HepG2 (cell line): ENCODE results near the gene P2RX5. TPM values are rescaled to one million over a fixed set of nuclear protein-coding genes. Genes with fewer than 3 reads are reported as not detected.
A peak's percentile ranks its signal among the peaks of the same experiment; 100 is the strongest.

ENCODE experiments used
- CREBL2 ChIP-seq: sonication (generic); formaldehyde crosslinking; IDR thresholded peaks from 2 replicates; pipeline ENCODE4 v1.8.1; 2023; ENCODE audit warnings: missing genetic modification reagents, mild to moderate bottlenecking, borderline replicate concordance
- ERF ChIP-seq: IDR thresholded peaks from 2 replicates; pipeline ENCODE4 v1.6.1; 2018; ENCODE audit warnings: missing biosample characterization, missing genetic modification reagents
- MBD4 ChIP-seq: IDR thresholded peaks from 2 replicates; pipeline ENCODE4 v1.6.1; 2012; ENCODE audit warnings: low read length, inconsistent platforms, borderline replicate concordance
- MLX ChIP-seq: IDR thresholded peaks from 2 replicates; pipeline ENCODE4 v1.6.1; 2016
- RARA ChIP-seq: IDR thresholded peaks from 2 replicates; pipeline ENCODE4 v1.6.1; 2016; ENCODE audit warnings: missing genetic modification reagents, missing compliant biosample characterization
- SNAPC4 ChIP-seq: sonication (generic); formaldehyde crosslinking; IDR thresholded peaks from 2 replicates; pipeline ENCODE4 v1.4.0; 2020; ENCODE audit warnings: mild to moderate bottlenecking, missing genetic modification reagents
- ZFP36L1 ChIP-seq: sonication (generic); formaldehyde crosslinking; IDR thresholded peaks from 2 replicates; pipeline ENCODE4 v1.8.0; 2022; ENCODE audit warnings: mild to moderate bottlenecking, missing genetic modification reagents, moderate library complexity
- ZKSCAN5 ChIP-seq: sonication (generic); formaldehyde crosslinking; IDR thresholded peaks from 2 replicates; pipeline ENCODE4 v1.5.1; 2020; ENCODE audit warnings: mild to moderate bottlenecking, missing genetic modification reagents
- ZNF232 ChIP-seq: sonication (generic); formaldehyde crosslinking; IDR thresholded peaks from 2 replicates; pipeline ENCODE4 v1.4.0; 2020; ENCODE audit warnings: missing genetic modification reagents, borderline replicate concordance
- ZNF337 ChIP-seq: sonication (generic); formaldehyde crosslinking; IDR thresholded peaks from 2 replicates; pipeline ENCODE4 v1.5.1; 2020; ENCODE audit warnings: missing genetic modification reagents, low read depth, mild to moderate bottlenecking, borderline replicate concordance
- polyA plus RNA-seq, 8 experiments: library from polyadenylated mRNA; depleted of rRNA in 3 of 8; stranded (reverse) in 7 of 8; unstranded in 1 of 8; fragments of >200 nt; fragmentation: Illumina TruSeq in 4 of 8; extraction: Trizol in 4 of 8; gene quantifications; 2 replicates each; pipeline versions ENCODE4 v1.2.1 to v1.2.3, GENCODE V29; 2011 to 2016; ENCODE audit warnings: low read depth in 4 of 8, missing spikeins in 1 of 8, mixed read lengths in 1 of 8; ENCODE audit not compliant: insufficient read depth in 1 of 8
- total RNA-seq, 5 experiments: library from RNA; depleted of rRNA; stranded (reverse); fragments of >200 nt; fragmentation: Illumina TruSeq; extraction: Trizol; gene quantifications; 2 replicates each; pipeline ENCODE4 v1.2.3, GENCODE V29; 2016; ENCODE audit warnings: low read depth in 1 of 5
- TF ChIP-seq, protein P1 (sequence below), 2 experiments: fragments of 450-650 bp in 1 of 2; sonication (generic) in 1 of 2; formaldehyde crosslinking in 1 of 2; IDR thresholded peaks; 2 replicates each; pipeline versions ENCODE4 v1.6.1 to v1.8.0; 2016 to 2022; ENCODE audit warnings: antibody characterized with exemption in 1 of 2, mild to moderate bottlenecking in 1 of 2, missing genetic modification reagents in 1 of 2

P2RX5 gene
- total and polyA plus RNA-seq, 2 of the 13 experiments (the other 11 are each of a cell fraction or from before 2014, with no cell fraction given), result 0.95 to 1.7 TPM

DNA sequence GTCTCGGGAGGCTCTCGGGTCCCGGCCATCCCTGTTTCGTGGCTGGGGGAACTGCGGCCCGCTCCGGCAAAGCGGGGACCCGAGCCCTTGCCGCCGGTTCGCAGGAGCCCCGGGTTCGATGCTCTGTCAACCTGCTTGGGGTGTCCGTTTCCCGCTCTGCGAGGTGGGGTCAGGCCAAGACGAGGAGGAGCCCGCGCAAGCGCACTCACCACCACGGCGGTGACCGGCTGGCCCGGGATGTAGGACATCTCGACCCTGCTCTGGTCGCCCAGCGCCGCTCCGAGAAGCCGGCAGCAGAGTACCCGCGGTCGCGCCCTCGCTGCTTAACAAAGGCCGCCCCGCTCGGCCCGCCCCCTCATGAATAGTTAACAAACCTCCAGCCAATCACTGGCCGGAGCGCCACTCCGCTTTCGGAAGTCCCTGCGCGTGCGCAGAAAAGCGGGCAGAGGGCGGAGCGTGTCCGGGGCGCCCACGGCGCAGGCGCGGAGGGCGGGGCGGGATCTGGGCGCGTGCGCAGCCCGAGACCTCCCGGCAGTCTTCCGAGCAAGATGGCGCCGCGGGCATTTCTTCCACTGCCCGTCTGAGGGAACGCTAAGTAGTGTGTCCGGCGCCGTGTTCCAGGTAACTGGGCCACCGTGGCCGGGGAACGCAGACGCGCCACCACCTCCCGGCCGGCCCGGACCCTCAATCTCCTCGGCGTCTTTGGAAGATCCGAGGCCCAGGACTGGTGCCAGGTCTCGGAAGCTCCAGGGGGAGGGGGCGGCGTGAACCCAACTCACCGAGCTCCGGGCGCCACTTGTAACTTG is 27.5 kb downstream of the P2RX5 start, which contains the start of the genes EMC6 and TAX1BP3 (continued):
- TF ChIP-seq, protein P1, sequence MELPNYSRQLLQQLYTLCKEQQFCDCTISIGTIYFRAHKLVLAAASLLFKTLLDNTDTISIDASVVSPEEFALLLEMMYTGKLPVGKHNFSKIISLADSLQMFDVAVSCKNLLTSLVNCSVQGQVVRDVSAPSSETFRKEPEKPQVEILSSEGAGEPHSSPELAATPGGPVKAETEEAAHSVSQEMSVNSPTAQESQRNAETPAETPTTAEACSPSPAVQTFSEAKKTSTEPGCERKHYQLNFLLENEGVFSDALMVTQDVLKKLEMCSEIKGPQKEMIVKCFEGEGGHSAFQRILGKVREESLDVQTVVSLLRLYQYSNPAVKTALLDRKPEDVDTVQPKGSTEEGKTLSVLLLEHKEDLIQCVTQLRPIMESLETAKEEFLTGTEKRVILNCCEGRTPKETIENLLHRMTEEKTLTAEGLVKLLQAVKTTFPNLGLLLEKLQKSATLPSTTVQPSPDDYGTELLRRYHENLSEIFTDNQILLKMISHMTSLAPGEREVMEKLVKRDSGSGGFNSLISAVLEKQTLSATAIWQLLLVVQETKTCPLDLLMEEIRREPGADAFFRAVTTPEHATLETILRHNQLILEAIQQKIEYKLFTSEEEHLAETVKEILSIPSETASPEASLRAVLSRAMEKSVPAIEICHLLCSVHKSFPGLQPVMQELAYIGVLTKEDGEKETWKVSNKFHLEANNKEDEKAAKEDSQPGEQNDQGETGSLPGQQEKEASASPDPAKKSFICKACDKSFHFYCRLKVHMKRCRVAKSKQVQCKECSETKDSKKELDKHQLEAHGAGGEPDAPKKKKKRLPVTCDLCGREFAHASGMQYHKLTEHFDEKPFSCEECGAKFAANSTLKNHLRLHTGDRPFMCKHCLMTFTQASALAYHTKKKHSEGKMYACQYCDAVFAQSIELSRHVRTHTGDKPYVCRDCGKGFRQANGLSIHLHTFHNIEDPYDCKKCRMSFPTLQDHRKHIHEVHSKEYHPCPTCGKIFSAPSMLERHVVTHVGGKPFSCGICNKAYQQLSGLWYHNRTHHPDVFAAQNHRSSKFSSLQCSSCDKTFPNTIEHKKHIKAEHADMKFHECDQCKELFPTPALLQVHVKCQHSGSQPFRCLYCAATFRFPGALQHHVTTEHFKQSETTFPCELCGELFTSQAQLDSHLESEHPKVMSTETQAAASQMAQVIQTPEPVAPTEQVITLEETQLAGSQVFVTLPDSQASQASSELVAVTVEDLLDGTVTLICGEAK (IDR thresholded peaks at IDR 0.05), result no peak
- TF ChIP-seq, protein P1 (CRISPR knock-in tag; IDR thresholded peaks at IDR 0.05), result no peak; the same call in 1 of the 2 replicates
- TF ChIP-seq ZKSCAN5 (CRISPR knock-in tag), result no peak
- TF ChIP-seq CREBL2, result 0 out of 2 replicates have a peak, but pooled peaks have one; percentile 32
- peak; percentile 2; the same call in 1 of the 2 replicates for TF ChIP-seq ZNF232 (CRISPR knock-in tag)
- TF ChIP-seq RARA, result 0 out of 2 replicates have a peak, but pooled peaks have one; percentile 3
- TF ChIP-seq SNAPC4 (CRISPR knock-in tag), result no peak
- TF ChIP-seq ZFP36L1 (CRISPR knock-in tag), result peak; percentile 80
- no peak for TF ChIP-seq MLX (CRISPR knock-in tag)
- no peak for TF ChIP-seq MBD4
- TF ChIP-seq ZNF337 (CRISPR knock-in tag), result 0 out of 2 replicates have a peak, but pooled peaks have one; percentile 63
- no peak; the same call in none of the 2 replicates for TF ChIP-seq ERF (CRISPR knock-in tag)
